GM12865 (cell line): ENCODE measurements around the gene TEKT5.
"Not testable (repeated sequence)": the region's sequence is repeated elsewhere in the genome, so short reads cannot be mapped to it uniquely, and the experiment has no call there.

Source experiments
- DNase-seq: peaks from one replicate; pipeline ENCODE4 v3.0.0; 2010; ENCODE audit warnings: low read depth
- H3K4me3 ChIP-seq: 2 replicates; pipeline ENCODE4 v1.5.1; 2011; ENCODE audit warnings: mild to moderate bottlenecking, low read depth, low read length, control low read depth
- CTCF ChIP-seq: IDR thresholded peaks from 2 replicates; pipeline ENCODE4 v1.5.1; 2011; ENCODE audit warnings: low read length, control low read depth, low read depth, inconsistent platforms; ENCODE audit not compliant: insufficient read depth; ENCODE audit errors: missing control alignments

TEKT5 gene

GRCh38 chr16:10635365-10636021 lies 59.2 kb downstream of the TEKT5 start:
- TF ChIP-seq CTCF, result no peak
- peak; percentile 46 for DNase-seq
- H3K4me3 ChIP-seq, result no peak overlapping the region

GRCh38 chr16:10633429-10633828 lies 61.3 kb downstream of the TEKT5 start:
- H3K4me3 ChIP-seq, DNase-seq: not testable (repeated sequence)

GRCh38 chr16:10631886-10632285 lies 62.8 kb downstream of the TEKT5 start:
- DNase-seq, result no peak
- TF ChIP-seq CTCF, result no peak
- no peak overlapping the region for H3K4me3 ChIP-seq

GRCh38 chr16:10629592-10629963 lies 65.2 kb downstream of the TEKT5 start:
- no peak for TF ChIP-seq CTCF
- H3K4me3 ChIP-seq, result no peak overlapping the region
- no peak for DNase-seq

GRCh38 chr16:10625595-10626357 lies 69.0 kb downstream of the TEKT5 start:
- peak; percentile 41 for DNase-seq
- H3K4me3 ChIP-seq, result no peak overlapping the region
- TF ChIP-seq CTCF, result no peak

GRCh38 chr16:10624527-10624926 lies 70.2 kb downstream of the TEKT5 start:
- DNase-seq, result no peak
- H3K4me3 ChIP-seq, result no peak overlapping the region
- TF ChIP-seq CTCF, result no peak

GRCh38 chr16:10623059-10623458 lies 71.7 kb downstream of the TEKT5 start:
- no peak for TF ChIP-seq CTCF
- DNase-seq, result no peak
- no peak overlapping the region for H3K4me3 ChIP-seq
